Neural progenitor cell (in vitro differentiated cells): ENCODE data around the gene MAP3K9. TPM values are rescaled to one million over a fixed set of nuclear protein-coding genes. Genes with fewer than 3 reads are reported as not detected.

Experiments used
- DNase-seq: peaks from one replicate; pipeline ENCODE4 v3.0.0-alpha.2; 2016; ENCODE audit warnings: low spot score
- H2AFZ ChIP-seq: fragments of 200-600 bp; sonication (generic); replicated peaks from 2 replicates; pipeline ENCODE4 v1.6.1; 2016; ENCODE audit warnings: antibody characterized with exemption
- H3F3A ChIP-seq: fragments of 200-600 bp; sonication (generic); 2 replicates; pipeline ENCODE4 v1.6.1; 2016; ENCODE audit warnings: antibody characterized with exemption, low read depth
- H3K27ac ChIP-seq: fragments of 200-600 bp; sonication (generic); 2 replicates; pipeline ENCODE4 v1.5.1; 2016; ENCODE audit warnings: mild to moderate bottlenecking
- H3K27me3 ChIP-seq: fragments of 200-600 bp; sonication (generic); 2 replicates; pipeline ENCODE4 v1.6.1; 2016; ENCODE audit warnings: mild to moderate bottlenecking, moderate library complexity
- H3K36me3 ChIP-seq: fragments of 200-600 bp; sonication (generic); 2 replicates; pipeline ENCODE4 v1.5.1; 2016
- H3K4me1 ChIP-seq: fragments of 200-600 bp; sonication (generic); 2 replicates; pipeline ENCODE4 v1.6.1; 2016; ENCODE audit warnings: mixed run types
- H3K4me2 ChIP-seq: fragments of 200-600 bp; sonication (generic); 2 replicates; pipeline ENCODE4 v1.6.1; 2016
- H3K4me3 ChIP-seq: fragments of 200-600 bp; sonication (generic); 2 replicates; pipeline ENCODE4 v1.5.1; 2016
- H3K79me2 ChIP-seq: fragments of 200-600 bp; sonication (generic); 2 replicates; pipeline ENCODE4 v1.6.1; 2016; ENCODE audit warnings: low read depth
- H3K9ac ChIP-seq: fragments of 200-600 bp; sonication (generic); 2 replicates; pipeline ENCODE4 v1.6.1; 2016
- H3K9me3 ChIP-seq: fragments of 200-600 bp; sonication (generic); 2 replicates; pipeline ENCODE4 v1.5.1; 2016; ENCODE audit warnings: low read depth
- H4K20me1 ChIP-seq: fragments of 200-600 bp; sonication (generic); 2 replicates; pipeline ENCODE4 v1.6.1; 2016; ENCODE audit warnings: low read depth
- H3K27ac Mint-ChIP-seq: 3 replicates; pipeline ENCODE4 v1.8.0; 2021; ENCODE audit warnings: mixed read lengths
- H3K27me3 Mint-ChIP-seq: 2 replicates; pipeline ENCODE4 v1.8.0; 2022; ENCODE audit warnings: low read depth, mild to moderate bottlenecking, inconsistent platforms, moderate library complexity, mixed read lengths; ENCODE audit not compliant: insufficient read depth
- H3K36me3 Mint-ChIP-seq: 3 replicates; pipeline ENCODE4 v1.8.0; 2021; ENCODE audit warnings: mixed read lengths
- H3K4me1 Mint-ChIP-seq: 3 replicates; pipeline ENCODE4 v1.8.0; 2021; ENCODE audit warnings: mixed read lengths
- H3K4me3 Mint-ChIP-seq: 3 replicates; pipeline ENCODE4 v1.8.0; 2021; ENCODE audit warnings: mild to moderate bottlenecking, moderate library complexity, mixed read lengths
- H3K9me3 Mint-ChIP-seq: 3 replicates; pipeline ENCODE4 v1.8.0; 2020; ENCODE audit warnings: mixed read lengths
- CTCF ChIP-seq: fragments of 200-600 bp; sonication (generic); IDR thresholded peaks from 2 replicates; pipeline ENCODE4 v1.5.1; 2017; ENCODE audit warnings: antibody characterized with exemption, mild to moderate bottlenecking
- EZH2 ChIP-seq: fragments of 200-600 bp; sonication (generic); IDR thresholded peaks from 2 replicates; pipeline ENCODE4 v1.6.1; 2017; ENCODE audit warnings: antibody characterized with exemption, mild to moderate bottlenecking, moderate library complexity
- EZH2phosphoT487 ChIP-seq: fragments of 200-600 bp; sonication (generic); IDR thresholded peaks from 2 replicates; pipeline ENCODE4 v1.6.1; 2017; ENCODE audit warnings: antibody characterized with exemption
- total RNA-seq: library from RNA; depleted of rRNA; stranded (reverse); fragments of >200 nt; gene quantifications from 2 replicates; pipeline ENCODE4 v1.2.3, GENCODE V29; 2015; ENCODE audit warnings: low replicate concordance

MAP3K9 gene
- total RNA-seq, 1 donor from 2014 or later, result 14.9 TPM

GRCh38 chr14:70793637-70794036, 15.7 kb downstream of the MAP3K9 start:
- Histone ChIP-seq H4K20me1 (peaks cover 90% of the 10 kb centered on the region), H3K9me3 (no peaks in the 10 kb centered on the region), H3K36me3 (peaks cover under 1% of the 10 kb centered on the region), H3K27me3 (no peaks in the 10 kb centered on the region), H3F3A (no peaks in the 10 kb centered on the region), H3K4me1 (no peaks in the 10 kb centered on the region), H3K4me2 (no peak overlapping the region), H3K4me3 (no peak overlapping the region), H2AFZ (no peak overlapping the region), H3K27ac (no peak overlapping the region), H3K9ac (no peak overlapping the region), H3K79me2 (peaks cover 71% of the 10 kb centered on the region)
- H3K4me3 Mint-ChIP-seq, result no peak overlapping the region
- no peaks in the 10 kb centered on the region for H3K27me3 Mint-ChIP-seq
- no peak for DNase-seq
- TF ChIP-seq CTCF (no peak), EZH2phosphoT487 (no peak), EZH2 (no peak)
- H3K27ac Mint-ChIP-seq, result no peak overlapping the region
- no peaks in the 10 kb centered on the region for H3K9me3 Mint-ChIP-seq
- no peaks in the 10 kb centered on the region for H3K4me1 Mint-ChIP-seq
- H3K36me3 Mint-ChIP-seq, result peaks cover 25% of the 10 kb centered on the region

- no peak for TF ChIP-seq CTCF
- TF ChIP-seq EZH2phosphoT487, result no peak
- no peak for TF ChIP-seq EZH2
- H3K27ac Mint-ChIP-seq, result no peak overlapping the region
These were observed 16.4 kb downstream of the MAP3K9 start for GRCh38 chr14:70792939-70793338.

GRCh38 chr14:70791971-70792370, 17.3 kb downstream of the MAP3K9 start:
- peaks cover 76% of the 10 kb centered on the region for H3K79me2 ChIP-seq
- Mint-ChIP-seq H3K27me3 (no peaks in the 10 kb centered on the region), H3K4me3 (no peak overlapping the region), H3K9me3 (no peaks in the 10 kb centered on the region), H3K27ac (no peak overlapping the region), H3K36me3 (peaks cover 18% of the 10 kb centered on the region), H3K4me1 (no peaks in the 10 kb centered on the region)
- H3K4me3 ChIP-seq, result no peak overlapping the region
- no peak overlapping the region for H3K4me2 ChIP-seq
- H3K9ac ChIP-seq, result no peak overlapping the region
- no peak for DNase-seq
- H2AFZ ChIP-seq, result no peak overlapping the region
- H3K4me1 ChIP-seq, result no peaks in the 10 kb centered on the region
- peaks cover 92% of the 10 kb centered on the region for H4K20me1 ChIP-seq
- H3K27ac ChIP-seq, result no peak overlapping the region
- TF ChIP-seq EZH2phosphoT487, result no peak
- TF ChIP-seq EZH2, result no peak
- TF ChIP-seq CTCF, result no peak
- no peaks in the 10 kb centered on the region for H3K36me3 ChIP-seq
- no peaks in the 10 kb centered on the region for H3F3A ChIP-seq
- no peaks in the 10 kb centered on the region for H3K27me3 ChIP-seq
- H3K9me3 ChIP-seq, result no peaks in the 10 kb centered on the region

More at GRCh38 chr14:70792939-70793338, 16.4 kb downstream of the MAP3K9 start:
- H3K27me3 Mint-ChIP-seq, result no peaks in the 10 kb centered on the region
- H3K4me3 ChIP-seq, result no peak overlapping the region
- DNase-seq, result no peak
- H3K27ac ChIP-seq, result no peak overlapping the region
- no peaks in the 10 kb centered on the region for H3K4me1 Mint-ChIP-seq
- H2AFZ ChIP-seq, result no peak overlapping the region
- H3K27me3 ChIP-seq, result no peaks in the 10 kb centered on the region
- H3K9me3 Mint-ChIP-seq, result no peaks in the 10 kb centered on the region
- no peaks in the 10 kb centered on the region for H3K4me1 ChIP-seq
- peaks cover 75% of the 10 kb centered on the region for H3K79me2 ChIP-seq
- peaks cover 22% of the 10 kb centered on the region for H3K36me3 Mint-ChIP-seq
- H3K36me3 ChIP-seq, result no peaks in the 10 kb centered on the region
- no peaks in the 10 kb centered on the region for H3K9me3 ChIP-seq
- peaks cover 97% of the 10 kb centered on the region for H4K20me1 ChIP-seq
- H3K4me2 ChIP-seq, result no peak overlapping the region
- no peak overlapping the region for H3K4me3 Mint-ChIP-seq
- H3F3A ChIP-seq, result no peaks in the 10 kb centered on the region
- no peak overlapping the region for H3K9ac ChIP-seq
